HG03097 (cell line): Measurements from ENCODE around the gene WDR27.
"Not testable (repeated sequence)": the region's sequence is repeated elsewhere in the genome, so short reads cannot be mapped to it uniquely, and the experiment has no call there.

Source experiments
- ATAC-seq: cut with Tn5 transposase; IDR thresholded peaks from one replicate; pipeline ENCODE4 v1.9.1; 2021; ENCODE audit not compliant: unreplicated experiment, low FRiP score

The WDR27 gene

GRCh38 chr6:169536446-169537170 lies 165.2 kb downstream of the WDR27 start:
- no peak for ATAC-seq

DNA sequence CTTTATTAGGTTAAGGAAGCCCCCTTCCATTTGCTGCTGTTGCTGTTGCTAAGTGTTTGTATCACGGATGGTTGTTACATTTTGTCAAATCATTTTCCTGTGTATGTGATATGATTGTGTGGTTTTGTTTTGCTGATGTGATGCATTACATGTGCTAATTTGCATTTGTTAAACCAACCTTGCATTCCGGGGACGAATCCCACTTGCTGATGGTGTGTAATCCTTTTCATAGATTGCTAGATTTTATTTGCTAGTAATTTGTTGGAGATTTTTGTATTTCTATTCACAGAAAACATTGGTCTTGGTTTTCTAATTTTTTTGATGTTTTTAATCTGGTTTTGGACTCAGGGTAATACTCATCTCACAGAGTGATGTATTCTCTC lies 167.8 kb downstream of the WDR27 start:
- ATAC-seq = no peak

DNA sequence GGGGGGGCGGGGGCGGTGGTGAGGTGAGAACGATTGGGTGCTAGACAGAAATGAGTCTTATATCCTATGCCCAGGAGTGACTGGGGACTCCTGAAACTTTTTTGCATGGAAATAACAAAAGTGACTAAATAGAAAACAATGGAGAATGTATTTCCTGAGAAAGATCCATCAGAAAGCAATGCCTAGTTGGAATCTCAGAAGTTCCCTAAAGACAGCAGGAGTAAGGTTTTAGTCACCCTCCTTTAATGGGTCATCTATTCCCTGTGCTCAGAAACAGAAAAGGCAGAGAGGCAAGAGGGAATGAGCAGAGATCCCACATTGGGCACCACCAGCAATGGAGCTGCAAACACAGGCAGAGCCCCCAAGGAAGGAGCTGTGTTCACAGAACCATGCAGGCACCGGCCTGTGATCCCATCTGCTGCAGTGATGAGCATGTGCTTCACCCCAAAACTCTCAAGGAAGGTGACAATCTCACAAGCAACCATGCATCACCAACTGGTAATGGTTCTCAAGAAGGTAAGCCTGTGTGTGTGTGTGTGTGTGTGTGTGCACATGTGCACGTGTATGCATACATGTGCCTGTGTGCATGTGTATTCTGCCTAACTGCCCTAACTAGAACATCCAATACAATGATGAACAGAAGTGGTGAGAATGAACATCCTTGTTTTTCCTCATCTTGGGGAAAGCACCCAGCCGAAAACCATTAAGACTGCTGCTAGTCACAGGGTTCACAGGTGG lies 168.4 kb downstream of the WDR27 start:
- no peak for ATAC-seq

- ATAC-seq = no peak
Measured at GRCh38 chr6:169530752-169531123, 171.1 kb downstream of the WDR27 start.

GRCh38 chr6:169529931-169530751 lies 171.7 kb downstream of the WDR27 start:
- no peak for ATAC-seq

DNA sequence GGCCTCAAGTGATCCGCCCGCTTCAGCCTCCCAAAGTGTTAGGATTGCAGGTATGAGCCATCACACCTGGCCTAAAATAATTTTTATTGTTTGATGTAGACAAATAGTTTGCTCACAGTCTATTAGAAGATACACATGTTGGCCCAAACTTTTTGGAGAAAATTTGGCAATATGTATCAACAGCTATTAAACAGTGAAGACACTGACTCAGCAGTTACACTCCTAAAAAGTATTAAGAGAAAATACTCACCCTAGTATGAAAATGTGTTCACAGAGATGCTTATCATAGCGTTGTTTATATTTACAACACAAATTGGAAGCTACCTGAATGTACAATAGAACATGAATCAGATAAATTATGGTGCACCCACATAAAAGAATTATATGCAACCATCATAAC lies 173.1 kb downstream of the WDR27 start:
- ATAC-seq = no peak

- no peak for ATAC-seq
Measured at GRCh38 chr6:169527306-169527705, 174.5 kb downstream of the WDR27 start.

DNA sequence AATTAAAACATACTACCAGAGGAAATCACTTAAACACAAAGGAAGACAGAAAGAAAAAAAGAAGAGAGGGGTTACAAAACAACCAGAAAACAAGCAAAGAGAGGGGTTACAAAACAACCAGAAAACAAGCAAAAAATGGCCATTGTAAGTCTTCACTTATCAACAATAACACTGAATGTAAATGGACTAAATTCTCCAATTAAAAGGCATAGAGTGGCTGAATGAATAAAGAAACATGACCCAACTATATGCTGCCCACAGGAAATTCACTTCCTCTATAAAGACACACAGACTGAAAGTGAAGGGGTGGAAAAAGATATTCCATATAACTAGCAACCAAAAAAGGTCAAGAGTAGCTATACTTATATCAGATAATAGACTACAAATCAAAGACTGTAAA lies 180.0 kb downstream of the WDR27 start:
- no peak for ATAC-seq

GRCh38 chr6:169520104-169520503 lies 181.7 kb downstream of the WDR27 start:
- no peak for ATAC-seq

DNA sequence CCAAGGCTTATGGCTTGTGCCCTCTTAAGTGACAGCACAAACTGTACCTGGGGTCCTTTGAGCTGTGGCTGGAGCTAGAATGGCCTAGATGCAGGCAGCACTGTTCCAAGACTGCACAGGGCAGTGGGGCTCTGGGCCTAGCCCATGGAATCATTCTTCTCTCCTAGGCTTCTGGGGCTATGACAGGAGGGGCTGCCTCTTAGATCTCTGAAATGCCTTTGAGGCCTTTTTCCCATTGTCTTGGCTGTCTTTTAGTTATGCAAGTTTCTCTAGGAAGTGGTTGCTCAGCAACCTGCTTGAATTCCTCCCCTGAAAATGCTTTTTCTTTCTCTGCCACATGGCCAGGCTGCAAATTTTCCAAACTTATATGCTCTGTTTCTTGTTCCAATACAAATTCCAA lies 183.4 kb downstream of the WDR27 start:
- no peak for ATAC-seq

DNA sequence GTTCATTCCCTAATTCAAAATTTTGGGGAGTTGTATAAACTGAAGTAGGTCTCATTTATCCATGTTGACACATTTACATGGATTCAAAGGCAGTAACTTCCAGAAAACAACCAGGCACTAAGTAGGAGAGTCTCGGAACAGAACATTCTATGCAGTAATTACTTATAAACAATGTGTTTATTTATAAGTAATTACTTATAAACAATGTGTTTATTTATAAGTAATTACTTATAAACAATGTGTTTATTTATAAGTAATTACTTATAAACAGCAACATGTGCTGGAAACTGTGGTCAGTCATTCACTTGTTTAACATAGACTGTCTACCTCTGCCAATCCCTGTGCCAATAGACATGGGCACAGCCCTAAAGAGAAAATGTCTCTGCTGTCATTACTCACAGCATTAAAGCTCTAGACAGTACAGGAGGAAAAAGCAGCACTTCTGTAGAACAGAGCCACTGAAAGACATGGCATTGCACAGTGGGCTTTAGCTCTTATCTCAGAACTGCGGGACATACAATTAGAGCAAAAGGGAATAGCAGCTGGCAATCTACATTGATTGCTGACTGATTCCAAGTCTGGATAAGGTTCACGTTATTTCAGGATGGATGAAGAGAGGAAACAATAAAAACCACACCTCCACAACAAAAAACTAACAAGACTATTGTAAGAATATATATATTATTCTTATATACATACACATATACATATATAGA lies 188.2 kb downstream of the WDR27 start:
- no peak for ATAC-seq

- ATAC-seq = not testable (repeated sequence)
Measured at GRCh38 chr6:169511785-169512184, 190.0 kb downstream of the WDR27 start.

DNA sequence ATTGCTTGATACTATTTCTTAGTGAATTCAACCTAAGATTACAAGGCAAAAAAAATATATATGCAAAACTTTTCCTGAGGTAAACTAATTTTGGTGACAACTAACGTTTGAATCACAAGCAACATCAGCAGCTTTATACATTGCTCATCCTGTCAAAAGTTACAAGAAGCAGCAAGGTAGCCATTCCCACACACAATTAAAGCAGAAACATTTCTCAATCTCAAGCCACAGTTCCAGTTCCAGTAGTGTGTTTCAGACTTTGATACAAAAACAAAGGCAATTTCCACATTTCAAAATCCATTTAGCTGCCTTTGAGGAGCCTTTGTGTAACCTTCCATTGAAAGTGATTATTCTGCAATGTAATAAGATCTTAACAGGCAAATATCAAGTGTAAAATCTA lies 191.0 kb downstream of the WDR27 start:
- no peak for ATAC-seq

DNA sequence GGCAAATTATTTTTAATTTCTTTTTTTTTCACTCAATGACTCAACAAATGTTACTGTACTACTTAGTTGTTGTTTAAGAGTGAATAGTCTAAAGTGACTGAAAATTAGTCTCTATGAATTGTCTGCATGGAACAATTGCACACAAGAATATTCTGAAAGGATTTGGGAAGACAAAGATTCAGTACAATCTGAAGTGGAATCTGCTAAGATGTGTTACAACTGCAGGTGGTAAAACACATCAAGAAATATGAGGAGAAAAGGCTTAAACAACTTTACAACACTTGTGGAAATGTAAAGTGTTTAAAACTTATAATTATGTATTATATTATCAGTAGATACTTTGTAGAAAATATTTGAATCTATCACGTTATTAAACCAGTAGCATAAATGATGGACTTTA lies 193.4 kb downstream of the WDR27 start:
- no peak for ATAC-seq

DNA sequence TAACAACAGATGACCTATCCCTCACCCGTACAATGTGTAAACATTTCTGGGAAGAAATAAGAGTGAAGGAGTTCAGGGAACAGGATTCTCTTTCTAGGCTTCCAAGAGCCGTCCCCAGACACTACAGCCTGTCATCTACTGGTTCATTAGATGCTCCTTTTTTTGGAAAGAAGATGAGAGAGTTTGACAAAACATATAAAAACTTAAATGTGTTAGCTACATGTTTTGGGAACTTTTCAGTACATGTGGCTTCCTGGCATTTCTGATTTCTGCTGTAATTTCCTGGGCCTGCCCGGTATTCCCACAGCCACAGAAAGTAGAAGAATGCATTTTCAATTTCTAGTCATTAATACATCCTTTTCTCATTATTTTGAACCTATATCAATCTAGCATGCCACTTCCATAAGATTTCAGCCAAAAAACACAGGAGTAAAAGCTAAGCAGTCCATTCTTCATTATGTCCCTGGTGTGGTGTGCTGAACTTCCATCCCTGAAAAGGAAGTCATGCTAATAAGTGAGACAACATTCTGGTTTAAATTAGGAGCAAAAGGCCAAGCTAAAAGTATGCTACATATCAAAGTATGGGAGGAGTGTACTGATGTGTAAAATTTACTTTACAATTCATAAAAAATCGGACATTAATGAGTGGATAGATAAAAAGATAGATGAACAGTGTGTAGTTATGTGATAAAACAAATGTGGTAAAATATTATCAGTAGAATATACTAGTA lies 198.2 kb downstream of the WDR27 start:
- no peak for ATAC-seq

DNA sequence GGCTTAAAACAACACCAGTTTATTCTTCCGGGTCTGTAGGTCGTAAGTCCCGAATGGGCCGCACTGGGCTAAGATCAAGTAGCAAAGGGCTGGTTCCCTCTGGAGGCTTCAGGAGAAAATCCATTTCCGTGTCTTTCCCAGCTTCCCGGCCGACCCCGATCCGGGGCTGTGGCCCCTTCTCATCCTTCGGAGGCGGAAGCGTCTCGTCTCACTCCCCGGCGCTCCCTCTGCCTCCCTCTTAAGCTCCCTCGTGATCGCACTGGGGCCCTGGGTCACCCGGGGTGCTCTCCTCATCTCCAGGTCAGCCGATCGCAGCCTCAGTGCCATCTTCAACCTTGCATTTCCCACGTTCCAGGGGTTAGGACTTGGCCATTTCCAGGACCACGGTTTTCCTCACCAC lies 199.4 kb downstream of the WDR27 start:
- no peak for ATAC-seq

GRCh38 chr6:169501777-169502313 lies 200.0 kb downstream of the WDR27 start:
- no peak for ATAC-seq

DNA sequence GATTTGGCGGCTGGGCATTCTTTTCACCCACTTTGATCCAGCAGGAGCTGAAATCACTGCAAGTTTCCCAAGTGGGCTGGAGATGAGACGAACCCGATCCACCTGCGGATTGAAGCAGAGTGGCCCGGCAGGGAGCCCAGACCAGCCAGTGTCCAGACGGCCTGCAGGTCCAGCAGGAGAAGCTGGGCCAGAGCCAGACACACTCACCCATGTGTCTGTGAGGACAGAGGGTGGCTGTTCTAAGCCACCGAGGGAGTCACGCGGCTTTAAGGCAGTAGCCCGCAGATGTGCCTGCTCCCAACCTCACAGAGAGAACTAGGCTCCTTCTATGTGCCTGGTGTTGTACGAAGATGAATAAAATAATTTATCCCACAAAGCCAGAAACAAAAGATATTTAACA lies 200.7 kb downstream of the WDR27 start:
- no peak for ATAC-seq

DNA sequence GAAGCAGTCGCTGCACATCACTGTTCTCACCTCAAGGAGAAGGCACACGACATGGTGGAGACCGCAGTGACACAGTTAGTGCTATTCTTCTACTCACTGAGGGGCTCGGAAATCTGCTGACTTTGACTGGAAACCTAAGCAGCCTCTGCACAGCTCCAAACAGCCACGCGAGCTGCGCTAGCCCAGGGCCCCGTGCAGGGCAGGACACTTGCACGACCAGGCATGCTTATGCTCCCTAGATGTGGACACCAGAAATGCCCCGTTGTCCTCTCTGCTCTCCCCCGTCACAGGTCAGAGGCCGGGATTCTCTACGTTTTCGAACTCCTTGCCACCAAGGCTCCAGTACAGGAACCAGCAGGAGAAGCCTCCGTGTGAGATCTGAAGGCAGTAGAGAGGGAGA lies 201.1 kb downstream of the WDR27 start:
- no peak for ATAC-seq

- ATAC-seq = no peak
Measured at GRCh38 chr6:169499848-169500247, 202.0 kb downstream of the WDR27 start.
